ENCODE results near the gene RPN1. TPM values are rescaled to one million over a fixed set of nuclear protein-coding genes. Genes with fewer than 3 reads are reported as not detected.
"Not testable (repeated sequence)": the region's sequence is repeated elsewhere in the genome, so short reads cannot be mapped to it uniquely, and the experiment has no call there.

RPN1 gene
- total and polyA plus RNA-seq, 10 of the 15 experiments (the other 5 are each of a cell fraction or from before 2014, with no cell fraction given) = 56.1 to 266 (median 157) TPM

- TF ChIP-seq USF1 (IDR thresholded peaks at IDR 0.05; ENCODE audit: borderline replicate concordance, extremely low read length, insufficient read depth, low read depth, low read length) = no peak
- TF ChIP-seq CHD2 (IDR thresholded peaks at IDR 0.05; ENCODE audit: borderline replicate concordance, low read depth, low read length) = no peak
- no peak for TF ChIP-seq PML (IDR thresholded peaks at IDR 0.05; ENCODE audit: low read length)
These were observed 28.7 kb upstream of the RPN1 start (continued) for GRCh38 chr3:128679338-128679737.

- H4K20me1 ChIP-seq (ENCODE audit: control insufficient read depth, insufficient read depth); H3K4me3 ChIP-seq; H3K9me3 ChIP-seq (replicated peaks; ENCODE audit: control insufficient read depth, insufficient read depth, low read length); H3K27ac ChIP-seq (ENCODE audit: control insufficient read depth, insufficient read depth); H3K9ac ChIP-seq (ENCODE audit: control insufficient read depth, insufficient read depth, low read length); H3K79me2 ChIP-seq (ENCODE audit: control insufficient read depth, insufficient read depth, low read length); H3K27me3 ChIP-seq (replicated peaks in 1 of 2; ENCODE audit: control insufficient read depth in 2 of 2, insufficient read depth in 2 of 2, low read length in 1 of 2); DNase-seq (ENCODE audit: low read depth, low spot score); FAIRE-seq; in situ Hi-C loops (cut with MboI); ATAC-seq; BruUV-seq (replicated peaks); H3K36me3 ChIP-seq (ENCODE audit: control insufficient read depth in 2 of 2, insufficient read depth in 2 of 2, low read length in 1 of 2); H2AFZ ChIP-seq (ENCODE audit: control insufficient read depth, low read depth, low read length): not testable (repeated sequence)
- ChIA-PET RAD21 (ENCODE audit: unreplicated experiment) (interaction anchor here (0.6 to 1.4 kb wide), 3 partner anchors 17 to 119 kb away, joined by 3 to 7 read pairs (median 3); no protein-coding TSS in a partner anchor), SMC1A (ENCODE audit: uncharacterized antibody, unreplicated experiment) (interaction anchor here (1.7 to 1.8 kb wide), 2 partner anchors 50 to 119 kb away, joined by 5 to 13 read pairs; partner anchors contain the start of gene RAB7A), POLR2A (interaction anchor here (0.6 to 1.4 kb wide), 5 partner anchors 49 to 558 kb away, joined by 3 to 4 read pairs (median 3); partner anchors contain the start of gene RAB7A), CTCF (interaction anchor here (0.8 to 10.1 kb wide), 4 partner anchors 26 to 204 kb away, joined by 3 to 244 read pairs (median 4); partner anchors contain the start of gene ACAD9)
- 68% methylated on average over 4 of the region's 4 CpGs for WGBS (ENCODE audit: insufficient coverage, insufficient replicate concordance, low lambda C conversion rate, missing lambda C conversion rate)
- intact Hi-C loops (cut with micrococcal nuclease; ENCODE audit: unreplicated experiment) = loop anchor here (2.0 kb wide), 1 partner anchor 59 kb away; no protein-coding TSS in a partner anchor
- Histone ChIP-seq H3K4me2 (ENCODE audit: control insufficient read depth, insufficient read depth) (0 out of 2 replicates have a peak overlapping the region, but pooled peaks have one; percentile 68), H3K4me1 (ENCODE audit: control insufficient read depth, insufficient read depth, low read length) (peaks cover 12% of the 10 kb centered on the region)
These were observed 25.2 kb upstream of the RPN1 start for GRCh38 chr3:128675802-128676201.

Data from GM12878 (cell line).